NOMO-1 (cell line): ENCODE measurements around the gene KRTAP10-12.

ENCODE experiments used
- DNase-seq, 2 experiments: peaks; one replicate each; lab custom pipeline; 2025; ENCODE audit not compliant: unreplicated experiment in 2 of 2; lab: John Stamatoyannopoulos, UW

The KRTAP10-12 gene

GRCh38 chr21:44697811-44698734 lies 1.1 kb downstream of the KRTAP10-12 start:
- DNase-seq, result no peak

- no peak for DNase-seq
Observed at GRCh38 chr21:44699502-44700001, 2.6 kb downstream of the KRTAP10-12 start.

DNA sequence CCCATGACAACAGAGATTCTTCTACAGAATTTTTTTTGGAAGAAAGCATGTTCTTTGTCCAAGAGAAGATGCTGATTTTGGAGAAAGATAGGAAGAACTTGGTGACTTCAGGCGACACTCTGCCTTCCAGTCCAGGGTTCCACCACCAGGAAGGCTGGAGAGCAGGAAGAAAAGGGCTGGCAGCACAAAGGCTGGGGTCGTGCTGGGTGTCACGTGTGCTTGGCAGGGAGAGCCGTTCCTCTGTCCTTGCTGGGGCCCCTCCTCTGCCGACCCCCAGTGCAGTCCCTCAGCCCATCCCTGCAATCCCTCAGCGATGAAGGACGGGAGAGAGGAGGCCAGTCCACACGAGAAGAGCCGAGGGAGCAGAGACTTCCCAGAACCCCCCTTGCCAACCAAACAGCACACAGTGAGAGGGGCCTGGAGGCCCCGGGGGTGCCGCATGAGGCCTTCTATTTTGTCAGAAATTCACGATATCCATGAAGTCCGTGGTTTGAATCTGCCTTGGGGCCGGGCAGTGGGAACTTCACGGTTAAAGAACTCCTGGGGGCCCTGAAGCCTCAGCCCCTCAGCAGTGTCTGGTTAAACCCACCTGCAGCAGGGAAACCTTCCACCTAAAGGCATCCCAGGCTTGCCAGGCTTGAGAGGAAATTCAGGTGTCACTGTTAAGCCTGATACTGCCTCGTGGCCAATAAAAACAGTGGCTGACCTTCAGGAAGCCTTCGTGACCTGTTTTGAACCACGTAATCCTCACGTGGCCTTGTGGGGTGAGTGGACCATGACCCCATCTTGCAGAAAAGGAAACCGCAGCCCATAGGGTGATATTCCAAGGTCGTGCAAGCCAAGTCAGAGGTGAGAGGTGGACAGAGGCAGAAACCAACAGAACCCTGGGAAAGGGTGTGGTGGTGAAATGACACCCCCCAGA lies 3.4 kb downstream of the KRTAP10-12 start:
- no peak for DNase-seq

- no peak for DNase-seq
Observed at GRCh38 chr21:44701023-44701400, 4.0 kb downstream of the KRTAP10-12 start.

DNA sequence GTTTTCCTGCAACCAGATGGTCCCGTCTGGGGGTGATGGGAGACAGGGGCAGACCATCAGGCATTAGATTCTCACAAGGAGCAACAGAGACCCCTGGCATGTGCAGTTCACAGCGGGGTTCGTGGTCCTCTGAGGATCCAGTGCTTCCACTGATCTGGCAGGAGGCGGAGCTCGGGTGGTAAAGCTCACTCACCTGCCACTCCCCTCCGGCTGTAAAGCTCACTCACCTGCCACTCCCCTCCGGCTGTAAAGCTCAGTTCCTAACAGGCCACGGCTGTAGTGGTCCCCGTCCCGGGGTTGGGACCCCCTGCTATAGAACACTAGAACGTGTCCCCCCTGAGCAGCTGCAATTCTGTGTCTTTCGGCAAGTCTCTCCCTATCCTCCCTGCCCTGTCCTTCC lies 4.6 kb downstream of the KRTAP10-12 start:
- DNase-seq, result no peak

DNA sequence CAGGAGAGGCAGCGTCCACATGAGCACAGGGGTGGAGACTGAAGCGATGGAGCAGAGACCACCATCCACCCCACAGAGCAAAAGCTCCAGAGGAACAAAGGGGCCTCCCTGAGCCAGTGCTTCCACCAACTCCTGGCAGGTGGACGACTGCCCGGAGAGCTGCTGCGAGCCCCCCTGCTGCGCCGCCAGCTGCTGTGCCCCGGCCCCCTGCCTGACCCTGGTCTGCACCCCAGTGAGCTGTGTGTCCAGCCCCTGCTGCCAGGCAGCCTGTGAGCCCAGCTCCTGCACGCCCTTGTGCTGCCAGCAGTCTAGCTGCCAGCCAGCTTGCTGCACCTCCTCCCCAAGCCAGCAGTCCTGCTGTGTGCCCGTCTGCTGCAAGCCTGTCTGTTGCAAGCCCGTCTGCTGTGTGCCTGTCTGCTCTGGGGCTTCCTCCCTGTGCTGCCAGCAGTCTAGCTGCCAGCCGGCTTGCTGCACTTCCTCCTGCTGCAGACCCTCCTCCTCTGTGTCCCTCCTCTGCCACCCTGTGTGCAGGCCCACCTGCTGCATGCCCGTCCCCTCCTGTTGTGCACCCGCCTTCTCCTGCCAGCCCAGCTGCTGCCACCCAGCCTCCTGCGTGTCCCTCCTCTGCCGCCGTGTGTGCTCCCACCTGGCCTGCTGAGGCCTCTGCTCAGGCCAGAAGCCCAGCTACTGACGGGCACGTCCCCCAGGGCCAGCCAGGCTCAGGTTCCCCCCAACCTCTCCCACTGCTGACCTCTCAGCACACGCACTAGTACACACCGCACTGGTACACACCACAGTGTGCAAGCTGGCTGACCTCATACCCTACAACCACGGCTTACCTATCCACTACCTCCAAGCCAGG lies 5.4 kb downstream of the KRTAP10-12 start:
- no peak for DNase-seq

DNA sequence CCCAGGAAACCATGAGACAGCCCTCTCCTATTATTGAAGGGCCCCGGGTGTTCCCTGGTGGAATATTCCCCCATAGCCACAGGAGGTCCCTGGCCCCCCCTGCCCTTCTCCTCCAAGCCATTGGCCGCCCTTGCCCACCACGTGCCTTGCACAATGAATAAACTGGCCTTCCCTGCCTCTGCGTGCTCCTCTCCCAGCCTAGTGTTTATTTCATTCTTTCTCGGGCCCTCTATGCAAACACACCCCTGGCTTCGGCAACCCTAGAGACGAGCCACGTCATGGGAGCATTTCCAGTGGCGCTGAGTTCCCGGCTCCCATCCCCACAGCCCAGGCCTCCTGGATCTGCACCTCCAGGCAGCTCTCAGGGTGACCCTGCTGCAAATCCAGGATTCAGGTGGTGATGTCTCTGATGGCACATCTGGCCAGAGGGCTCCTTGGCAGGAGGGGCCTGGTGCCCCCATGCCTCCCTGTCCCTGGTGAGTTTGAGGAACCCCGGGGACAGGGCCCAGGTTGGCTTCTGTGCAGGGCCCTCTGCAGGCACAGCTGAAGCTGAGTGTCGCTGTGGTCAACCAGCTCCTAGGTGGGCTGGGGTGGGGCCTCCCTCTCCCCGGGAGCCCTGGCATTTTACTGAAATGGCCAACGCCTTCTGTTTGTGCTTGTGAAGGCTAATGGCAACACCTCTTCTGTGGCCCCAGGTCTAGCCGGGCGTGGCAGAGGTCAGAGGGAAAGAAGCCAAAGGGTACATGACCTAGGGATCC lies 6.2 kb downstream of the KRTAP10-12 start:
- DNase-seq, result no peak

DNA sequence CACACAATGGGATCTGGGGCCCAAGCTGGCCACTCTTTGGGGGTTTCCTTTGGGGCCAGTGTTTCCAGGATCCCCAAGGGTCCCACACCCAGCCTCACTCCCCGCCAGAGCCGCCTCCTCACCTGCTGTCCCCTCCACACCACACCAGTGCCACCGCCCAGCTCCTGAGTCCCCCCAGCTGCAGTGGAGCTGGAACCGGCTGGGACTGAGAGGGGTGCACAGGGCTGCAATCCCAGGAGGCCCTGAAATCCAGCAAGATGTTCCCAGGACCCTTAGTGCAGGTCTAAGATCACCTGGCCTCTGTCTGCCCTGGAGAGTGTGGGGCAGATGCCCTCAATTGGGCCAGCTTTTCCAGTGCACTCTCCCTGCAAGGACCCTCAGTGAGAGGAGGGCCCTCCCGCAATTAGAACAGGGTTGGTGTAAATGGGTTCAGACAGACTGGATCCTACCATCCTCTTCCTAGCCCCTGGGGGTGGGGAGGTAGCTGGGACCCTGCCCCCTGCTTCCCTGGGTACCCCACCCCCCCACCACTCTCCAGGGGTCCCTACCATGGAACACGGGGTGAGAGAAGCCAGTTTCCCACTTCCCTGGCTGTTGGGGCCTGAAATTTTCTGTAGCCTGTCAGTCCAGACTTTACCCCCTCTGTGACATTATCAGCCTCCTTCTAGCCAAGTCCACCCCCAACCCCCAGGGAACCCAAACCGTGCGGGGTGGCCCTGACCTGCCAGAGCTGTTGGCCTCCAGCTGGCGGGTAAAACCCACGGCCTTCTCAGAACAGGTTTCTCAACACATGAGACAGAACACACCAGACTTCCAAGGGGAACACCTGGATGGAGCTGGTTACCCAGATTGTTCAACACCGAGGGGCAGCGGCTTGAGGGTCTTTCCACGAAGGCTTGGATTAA lies 7.0 kb downstream of the KRTAP10-12 start:
- DNase-seq, result no peak

DNA sequence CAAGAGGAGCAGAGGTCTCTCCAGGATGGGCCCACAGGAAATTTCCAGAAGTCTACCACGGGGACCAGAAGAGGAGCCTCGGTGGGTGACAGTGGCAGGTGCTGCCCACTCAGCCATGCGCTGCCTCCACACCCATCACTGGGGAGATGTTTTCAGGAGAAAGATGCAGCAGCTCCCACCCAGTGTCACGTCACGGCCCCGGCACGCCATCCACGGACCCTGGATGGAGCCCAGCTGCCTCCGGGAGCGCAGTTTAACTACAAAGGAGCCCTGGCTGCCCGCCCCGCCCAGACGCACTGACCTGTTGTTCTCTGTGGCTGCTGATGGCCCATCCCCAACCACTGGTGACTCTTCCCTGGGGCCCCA lies 7.6 kb downstream of the KRTAP10-12 start:
- no peak for DNase-seq

DNA sequence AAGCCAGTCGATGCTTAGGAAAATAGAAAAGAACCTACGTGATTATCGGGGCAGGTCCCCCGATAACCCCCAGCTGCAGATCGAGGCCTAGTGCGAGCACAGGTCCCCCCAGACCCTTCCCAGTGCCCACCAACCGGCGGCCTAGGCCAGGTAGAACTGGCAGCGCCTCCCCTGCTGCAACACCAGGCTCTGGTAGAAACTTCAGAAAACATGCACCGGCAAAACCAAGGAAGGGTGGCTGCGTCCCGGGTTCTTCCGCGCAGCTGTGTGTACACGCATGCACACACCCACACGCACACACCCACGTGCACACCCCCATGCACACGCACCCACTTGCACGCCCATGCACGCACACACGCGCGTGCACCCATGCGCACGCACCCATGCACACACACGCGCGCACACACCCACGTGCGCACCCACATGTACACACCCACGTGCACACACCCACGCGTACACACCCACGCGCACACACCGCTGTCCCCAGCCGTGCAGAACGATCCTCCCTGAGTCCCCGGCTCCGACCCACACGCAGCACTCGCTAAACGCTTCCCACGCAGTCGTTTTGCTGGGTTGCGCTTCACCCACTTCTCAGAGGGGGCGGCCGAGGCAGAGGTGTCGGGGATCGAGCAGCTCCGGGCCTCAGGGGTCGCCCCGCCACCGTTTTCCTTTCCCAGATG lies 9.2 kb downstream of the KRTAP10-12 start:
- DNase-seq, result no peak

GRCh38 chr21:44706706-44707581 lies 10.0 kb downstream of the KRTAP10-12 start:
- DNase-seq, result no peak

- DNase-seq, result no peak
Observed at GRCh38 chr21:44708213-44708865, 11.4 kb downstream of the KRTAP10-12 start.

DNA sequence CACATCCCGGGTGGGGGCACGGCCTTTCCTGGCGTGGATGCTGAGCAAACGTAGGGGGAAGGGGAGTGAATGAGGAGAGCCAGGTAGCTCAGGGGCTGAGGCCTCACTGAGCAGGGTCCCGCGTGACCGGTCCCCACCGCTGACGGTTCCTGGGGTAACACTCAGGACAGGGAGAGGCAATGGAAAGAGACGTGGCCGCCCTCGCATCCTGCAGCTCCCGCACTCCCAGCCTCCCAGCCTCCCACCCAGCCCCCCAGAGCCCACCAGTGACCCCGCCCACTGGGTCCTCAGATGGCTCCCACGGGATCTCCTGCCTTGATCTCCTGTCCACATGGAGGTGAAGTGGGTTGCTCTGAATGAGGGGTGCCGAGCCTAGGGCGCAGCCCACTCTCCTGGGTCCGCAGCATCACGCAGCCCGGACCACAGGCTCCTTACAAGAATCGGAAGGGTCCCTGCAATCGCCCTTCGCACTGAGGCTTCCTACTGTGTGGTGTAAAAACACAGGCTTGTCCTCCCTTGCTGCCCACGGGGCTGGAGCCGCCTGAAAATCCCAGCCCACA lies 12.0 kb downstream of the KRTAP10-12 start:
- DNase-seq, result peak in 1 of 2 experiments; percentile 4

DNA sequence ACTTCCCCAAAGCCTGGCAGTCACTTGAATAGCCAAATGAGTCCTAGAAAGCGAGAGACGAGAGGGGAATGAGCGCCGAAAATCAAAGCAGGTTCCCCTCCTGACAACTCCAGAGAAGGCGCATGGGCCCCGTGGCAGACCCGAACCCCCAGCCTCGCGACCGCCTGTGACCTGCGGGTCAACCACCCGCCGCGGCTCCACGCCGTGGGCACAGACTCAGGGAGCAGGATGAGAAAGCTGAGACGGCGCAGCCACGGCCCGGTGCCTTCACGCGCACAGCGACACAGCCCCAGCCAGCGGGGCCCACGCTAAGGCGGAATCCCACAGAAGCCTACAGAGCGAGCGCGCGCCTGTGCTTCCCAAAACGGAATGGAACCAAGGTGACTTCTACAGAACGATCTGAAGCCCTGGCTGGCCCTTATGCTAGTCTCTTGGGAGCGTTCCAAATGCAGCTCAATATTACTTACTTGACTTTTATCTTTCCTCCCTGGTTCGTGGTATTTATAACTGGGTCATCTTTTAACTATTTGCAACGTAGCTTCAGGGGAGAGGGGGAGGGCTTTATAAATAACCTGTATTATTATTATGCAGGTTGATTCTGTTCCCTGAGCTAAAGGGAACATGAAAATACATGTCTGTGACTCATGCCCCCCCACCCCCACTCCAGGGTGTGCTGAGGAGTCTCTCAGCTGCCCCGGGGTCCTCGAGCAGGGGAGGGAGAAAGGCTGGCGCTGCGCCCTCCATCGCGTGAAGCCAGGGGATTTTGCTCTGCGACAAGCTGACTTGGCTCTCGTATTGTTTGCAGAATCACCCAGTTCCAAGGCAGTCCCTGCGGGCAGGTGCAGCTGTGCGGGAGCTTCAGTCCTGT lies 12.7 kb downstream of the KRTAP10-12 start:
- peak in 1 of 2 experiments; percentile 7 for DNase-seq

- no peak for DNase-seq
Observed at GRCh38 chr21:44710294-44710665, 13.3 kb downstream of the KRTAP10-12 start.
